Stimulated activated CD4-positive, alpha-beta T cell treated with anti-CD3 and anti-CD28 coated beads, Interleukin-4, amount 100 ng/mL, for 4 hours (primary cell): ENCODE measurements around the gene HES2.
A peak's percentile ranks its signal among the peaks of the same experiment; 100 is the strongest.
"Not testable (repeated sequence)": the region's sequence is repeated elsewhere in the genome, so short reads cannot be mapped to it uniquely, and the experiment has no call there.

Experiments
- DNase-seq, 2 experiments: peaks; one replicate each; pipeline ENCODE4 v3.0.0-alpha.2; 2020

The HES2 gene

DNA sequence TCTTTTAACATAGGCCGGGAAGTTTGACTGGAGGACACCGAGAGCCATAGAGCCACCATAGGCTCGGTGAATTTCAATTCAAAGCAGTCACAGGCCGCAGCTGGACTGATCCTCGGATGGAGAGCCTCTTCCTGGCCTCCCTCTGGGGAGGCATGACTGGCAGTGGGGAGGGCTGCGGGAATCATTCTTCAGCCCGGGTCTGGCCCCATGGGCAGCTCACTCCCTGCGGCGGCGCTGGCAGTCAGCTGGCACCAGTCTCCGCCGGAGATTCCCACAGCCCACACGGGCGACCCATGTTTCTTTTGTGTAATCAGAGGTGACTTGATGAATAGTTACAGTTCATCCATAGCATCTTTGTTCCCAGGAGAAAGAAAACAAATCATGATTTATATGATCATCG lies 15.4 kb upstream of the HES2 start:
- DNase-seq, result no peak

DNA sequence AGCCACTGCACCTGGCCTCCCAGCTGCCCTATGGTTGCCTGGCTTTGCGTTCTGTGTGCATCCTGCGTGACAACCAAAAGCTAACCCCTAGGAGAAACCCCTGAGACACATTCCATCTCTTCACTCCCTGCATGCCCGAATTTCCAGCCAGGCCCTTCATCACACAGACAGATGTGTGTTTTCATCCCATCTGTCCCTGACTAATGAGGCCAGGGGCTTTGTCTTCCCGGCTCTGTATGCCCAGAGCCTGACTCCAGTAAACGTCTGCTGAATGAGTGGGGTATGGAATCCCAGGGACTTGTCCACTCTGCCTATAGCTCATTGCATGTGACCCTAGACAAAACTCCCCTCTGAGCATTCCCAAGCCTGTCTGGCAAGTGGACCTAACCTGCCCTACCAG lies 14.5 kb upstream of the HES2 start:
- no peak for DNase-seq

DNA sequence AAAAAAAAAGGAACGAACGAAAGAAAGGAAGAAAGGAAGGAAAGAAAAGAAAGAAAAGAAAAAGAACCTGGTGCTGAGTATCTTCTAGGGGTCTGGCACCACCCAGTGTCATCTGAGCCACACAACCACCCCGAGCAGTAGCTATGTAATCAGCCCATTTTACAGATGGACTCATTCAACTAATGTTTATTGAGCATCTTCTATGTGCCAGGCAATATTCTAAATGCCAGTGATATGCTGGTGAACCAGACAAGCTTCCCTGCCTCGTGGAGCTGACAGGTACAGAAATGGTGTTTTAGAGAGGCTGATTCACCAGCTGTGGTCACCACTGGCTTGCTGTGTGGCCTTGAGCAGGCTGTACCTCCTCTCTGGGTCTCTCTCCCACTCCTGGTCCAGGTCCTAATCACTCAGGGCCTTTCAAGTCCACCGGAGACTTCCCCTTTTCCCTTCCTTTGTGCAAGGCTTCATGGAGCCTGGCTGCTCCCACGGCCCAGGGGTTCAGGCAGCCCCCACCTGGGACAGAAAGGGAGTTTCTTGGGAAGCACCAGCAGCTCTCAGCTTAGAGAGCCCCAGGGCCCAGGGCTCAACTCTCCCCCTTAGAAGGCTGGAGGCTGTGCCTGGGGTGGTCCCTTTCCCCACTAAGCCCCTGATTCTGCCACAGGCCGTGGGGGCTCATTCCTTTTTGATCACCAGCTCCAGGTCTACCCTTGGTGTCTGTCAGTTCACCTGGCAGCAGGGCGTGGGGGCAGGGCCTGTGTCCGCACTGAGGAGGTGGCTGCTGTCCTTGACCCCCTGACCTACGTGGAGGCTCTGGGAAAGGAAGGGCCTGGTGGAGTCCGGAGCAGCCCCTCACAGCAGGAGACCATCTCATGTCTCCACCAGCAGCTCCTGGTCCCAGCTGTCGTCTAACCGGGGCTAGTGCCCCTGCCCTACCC lies 12.2 kb upstream of the HES2 start:
- DNase-seq, result not testable (repeated sequence)

DNA sequence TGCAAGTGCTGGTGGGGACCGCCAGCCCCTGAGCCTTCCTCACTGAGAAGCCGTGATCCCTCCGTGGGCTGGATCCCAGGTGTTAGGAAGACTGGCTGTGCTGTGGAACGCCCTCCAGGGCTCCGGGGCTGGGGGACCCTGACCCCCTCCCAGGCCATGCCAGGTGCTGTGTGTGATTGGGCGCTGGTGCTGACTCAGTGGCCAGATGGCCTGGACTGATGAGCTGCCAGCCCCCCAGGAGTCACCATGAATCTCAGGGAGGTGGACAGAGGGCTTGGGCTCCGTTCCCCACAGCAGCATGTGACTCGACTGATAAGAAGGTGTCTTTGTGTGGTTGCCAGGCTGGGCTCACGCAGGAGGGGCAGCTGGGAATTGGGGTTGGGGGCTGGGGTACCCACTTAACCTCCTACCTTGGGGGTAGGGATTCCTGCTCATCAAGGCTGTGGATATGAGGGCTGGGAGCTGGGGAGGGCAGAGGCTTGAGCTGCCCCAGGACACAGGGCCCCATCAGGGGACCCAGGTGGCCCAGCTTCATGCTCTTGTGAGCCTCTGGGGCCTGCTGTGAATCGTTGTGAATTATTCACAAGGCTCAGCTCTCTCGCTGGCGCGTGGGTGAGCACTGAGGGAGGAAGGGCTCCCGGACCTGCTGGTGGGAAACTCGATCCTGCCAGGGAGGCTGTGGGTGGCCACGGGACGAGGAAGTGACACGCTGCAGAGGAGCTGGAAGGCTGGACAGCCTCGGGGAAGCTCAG lies 10.1 kb upstream of the HES2 start:
- not testable (repeated sequence) for DNase-seq

DNA sequence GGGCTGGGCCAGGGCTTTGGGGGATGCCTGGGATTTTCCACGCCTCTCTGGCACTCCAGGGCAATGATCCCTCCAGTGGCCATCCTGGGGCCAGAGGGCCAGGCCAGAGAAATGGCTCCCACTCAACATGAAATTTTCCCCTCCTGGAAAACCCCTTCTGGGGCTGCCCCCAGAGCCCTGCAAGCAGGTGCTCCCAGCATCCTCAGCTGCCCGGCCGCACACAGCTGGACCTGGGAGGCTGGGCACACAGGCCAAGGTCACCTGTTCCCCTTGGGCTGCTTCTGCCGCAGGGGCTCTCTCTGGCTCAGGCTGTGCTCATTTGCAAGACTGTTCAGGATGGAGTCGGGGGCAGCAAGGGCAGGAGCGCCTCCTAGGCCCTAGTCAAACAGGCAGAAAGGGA lies 8.7 kb upstream of the HES2 start:
- DNase-seq, result not testable (repeated sequence)

DNA sequence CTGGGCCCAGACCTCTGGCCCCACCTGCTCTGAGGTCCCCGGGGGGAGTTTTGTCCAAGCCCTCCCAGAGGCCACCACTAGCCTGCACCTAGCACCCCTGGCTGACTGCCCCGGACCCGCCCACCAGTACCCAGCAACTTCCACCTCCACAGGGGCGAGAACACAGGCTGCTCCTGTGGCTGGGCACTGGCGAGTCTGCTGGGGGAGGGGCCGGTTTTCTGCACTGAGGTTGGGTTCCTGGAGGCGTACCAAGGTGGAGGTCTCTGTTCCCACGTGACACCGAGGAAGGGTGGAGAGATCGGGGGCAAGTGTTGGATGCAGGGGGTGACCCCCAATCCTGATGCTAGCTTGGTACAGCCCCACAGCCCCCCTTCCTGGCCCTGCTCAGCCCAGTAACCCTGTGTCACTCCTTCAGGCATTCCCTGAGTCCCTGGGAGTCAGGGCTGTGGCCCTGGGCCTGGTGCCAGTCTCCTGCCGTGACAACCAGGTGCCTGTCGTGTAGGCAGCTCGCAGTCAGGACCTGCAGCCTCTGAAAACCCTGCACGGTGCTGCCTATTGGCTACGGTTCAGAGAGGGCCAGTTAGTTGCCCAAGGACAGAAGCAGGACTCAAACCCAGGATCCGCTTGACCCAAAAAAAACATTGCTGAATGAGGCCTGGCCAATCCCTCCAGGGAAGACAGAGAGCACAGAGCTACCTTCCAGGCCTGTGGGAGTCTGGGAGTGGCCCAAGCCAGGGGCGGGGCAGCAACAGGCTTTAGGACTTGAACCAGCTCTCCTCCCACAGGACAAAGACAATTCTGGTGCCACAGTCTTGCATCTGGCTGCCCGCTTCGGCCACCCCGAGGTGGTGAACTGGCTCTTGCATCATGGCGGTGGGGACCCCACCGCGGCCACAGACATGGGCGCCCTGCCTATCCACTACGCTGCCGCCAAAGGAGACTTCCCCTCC lies 8.0 kb upstream of the HES2 start:
- no peak for DNase-seq

GRCh38 chr1:6426972-6427350 lies 7.2 kb upstream of the HES2 start:
- DNase-seq, result no peak

GRCh38 chr1:6426277-6426971 lies 6.7 kb upstream of the HES2 start:
- DNase-seq, result no peak

- DNase-seq, result no peak
Measured at GRCh38 chr1:6425658-6426057, 5.9 kb upstream of the HES2 start.

GRCh38 chr1:6424619-6425593 lies 5.2 kb upstream of the HES2 start, which contains the start of gene ESPN:
ESPN (plus strand) TSS chr1:6424776; CDS start chr1:6424956, 180 bp downstream.
- DNase-seq, result no peak

GRCh38 chr1:6424000-6424565 lies 4.4 kb upstream of the HES2 start:
- no peak for DNase-seq

- DNase-seq, result peak; percentile 69 to 70
Measured at GRCh38 chr1:6423321-6423999, 3.7 kb upstream of the HES2 start.

GRCh38 chr1:6421266-6421665 lies 1.5 kb upstream of the HES2 start:
- DNase-seq, result no peak

DNA sequence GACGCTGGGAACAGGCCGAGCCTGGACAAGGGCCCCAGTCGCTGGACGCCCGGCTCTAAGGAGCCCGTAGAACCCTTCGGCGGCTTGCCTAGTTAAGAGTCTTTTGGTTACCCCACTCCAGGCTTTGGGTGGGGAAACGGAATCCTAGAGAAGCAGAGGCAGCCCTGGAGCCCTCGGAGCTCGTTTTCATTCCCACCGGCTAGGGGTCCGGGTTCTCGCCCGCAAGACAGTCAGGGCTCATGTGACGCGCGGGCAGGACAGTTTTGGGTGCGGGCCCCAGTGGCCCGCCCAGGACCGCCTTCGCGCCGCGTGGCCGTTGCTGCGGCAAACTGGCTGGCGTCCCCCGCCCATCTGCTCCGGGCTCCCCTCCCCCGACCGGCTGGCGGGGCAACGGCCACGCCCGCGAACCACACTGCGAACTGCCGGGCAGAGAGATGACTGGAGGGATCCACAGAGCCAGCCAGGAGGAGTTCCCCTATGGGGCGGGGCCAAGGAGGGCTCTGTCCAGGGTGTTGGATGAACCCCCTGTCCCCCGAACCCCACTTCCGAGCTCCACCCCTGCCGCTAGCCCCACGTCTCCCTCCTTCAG lies 829 bp upstream of the HES2 start:
- no peak for DNase-seq

- DNase-seq, result no peak
Measured at GRCh38 chr1:6419397-6419803, 319 bp downstream of the HES2 start.

DNA sequence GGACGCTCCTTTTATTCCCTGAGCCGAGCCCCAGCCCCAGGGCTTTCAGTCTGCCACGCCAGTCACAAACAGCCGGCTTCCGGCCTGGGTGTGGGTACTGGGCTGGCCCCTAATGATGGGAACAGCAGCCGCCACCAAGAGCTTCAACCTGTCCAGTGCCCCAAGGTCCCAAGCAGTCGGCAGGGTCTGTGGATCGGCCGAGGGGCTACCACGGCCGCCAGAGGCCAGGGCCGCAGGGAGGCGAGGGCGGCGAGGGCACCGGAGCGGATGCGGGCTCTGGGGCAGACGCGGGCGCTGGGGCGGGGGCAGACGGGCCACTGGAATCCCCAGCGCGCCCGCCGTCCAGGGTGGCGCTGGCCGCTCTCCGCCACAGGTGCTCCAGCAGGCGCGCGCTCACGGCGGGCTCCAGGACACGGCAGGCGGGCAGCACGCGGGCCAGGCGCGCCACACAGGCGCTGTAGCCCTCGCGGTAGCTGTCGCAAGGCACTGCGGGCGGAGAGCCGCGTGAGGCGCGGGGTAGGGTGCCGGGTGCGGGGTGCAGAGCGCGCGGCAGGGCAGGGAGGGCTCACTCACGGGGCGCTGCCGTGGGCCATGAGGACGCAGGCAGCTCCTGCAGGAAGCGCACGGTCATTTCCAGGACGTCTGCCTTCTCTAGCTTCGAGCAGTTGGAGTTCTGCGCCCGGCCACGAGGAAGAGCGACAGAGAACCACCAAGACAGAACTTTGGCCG lies 887 bp downstream of the HES2 start:
- no peak for DNase-seq

DNA sequence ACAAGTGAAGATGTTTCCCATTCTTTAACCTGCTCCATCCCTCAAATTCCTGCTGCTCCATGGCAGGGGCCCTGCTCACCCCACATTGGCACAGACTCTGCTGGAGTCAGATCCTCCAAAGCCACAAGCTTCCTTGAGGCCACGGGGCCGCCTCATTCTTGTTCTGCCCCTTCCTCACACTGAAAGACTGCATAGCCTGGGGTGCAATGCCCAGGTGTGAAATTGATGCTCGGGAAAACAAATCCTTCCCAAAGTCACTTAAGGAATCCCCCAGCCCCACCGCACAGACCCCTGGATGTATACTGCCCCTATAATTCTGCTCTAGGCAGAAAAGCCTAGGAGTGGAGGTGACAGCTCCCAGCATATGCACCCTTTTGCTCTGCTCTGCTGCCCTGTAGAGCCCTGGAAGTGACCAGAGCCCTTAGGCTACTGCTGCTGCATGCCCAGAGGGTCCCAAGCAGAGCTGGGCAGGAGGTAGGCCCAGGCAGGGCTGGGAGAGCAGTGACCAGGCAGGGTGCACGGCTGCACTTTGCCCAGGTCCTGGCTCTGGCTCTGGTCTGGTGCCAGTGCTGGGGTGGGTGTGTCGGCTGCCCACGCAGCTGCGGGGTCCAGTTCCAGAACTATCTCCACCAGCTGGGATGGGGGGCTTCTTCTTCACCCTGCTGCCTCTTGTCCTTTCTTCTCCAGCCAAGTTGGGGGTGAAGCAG lies 1.6 kb downstream of the HES2 start:
- DNase-seq, result no peak

- no peak for DNase-seq
Measured at GRCh38 chr1:6416906-6417305, 2.8 kb downstream of the HES2 start.
